Sigmoid colon (tissue), 7 donors: Measurements from ENCODE around the gene GAB4. TPM values are rescaled to one million over a fixed set of nuclear protein-coding genes. Genes with fewer than 3 reads are reported as not detected.
A peak's percentile ranks its signal among the peaks of the same experiment; 100 is the strongest.
"Not testable (repeated sequence)": the region's sequence is repeated elsewhere in the genome, so short reads cannot be mapped to it uniquely, and the experiment has no call there.

Experiments
- DNase-seq: peaks from one replicate; pipeline ENCODE4 v3.0.0-alpha.2; 2019
- H3K27ac ChIP-seq, 4 donors: fragments of 200-600 bp; sonication (generic); one replicate each; pipeline ENCODE4 v1.5.1; 2016 to 2019; ENCODE audit warnings: mild to moderate bottlenecking in 1 of 4
- H3K27me3 ChIP-seq, 3 donors: fragments of 200-600 bp; sonication (generic); one replicate each; pipeline ENCODE4 v1.5.1; 2019; ENCODE audit warnings: mild to moderate bottlenecking in 1 of 3
- H3K36me3 ChIP-seq, 4 donors: fragments of 200-600 bp; sonication (generic); one replicate each; pipeline ENCODE4 v1.5.1; 2016 to 2019
- H3K4me1 ChIP-seq, 4 donors: fragments of 200-600 bp; sonication (generic); one replicate each; pipeline ENCODE4 v1.5.1; 2017 to 2019
- H3K4me3 ChIP-seq, 4 donors: fragments of 200-600 bp; sonication (generic); one replicate each; pipeline ENCODE4 v1.5.1; 2017 to 2019; ENCODE audit warnings: mild to moderate bottlenecking in 2 of 4, moderate library complexity in 1 of 4
- H3K9me3 ChIP-seq, 4 donors: fragments of 200-600 bp in 3 of 4; sonication (generic) in 3 of 4; one replicate each; pipeline versions ENCODE4 v1.5.1 to v1.6.1; 2013 to 2019
- CTCF ChIP-seq, 4 experiments: fragments of 450-650 bp in 3 of 4; fragments of 200-600 bp in 1 of 4; IDR thresholded peaks; one replicate each; pipeline ENCODE4 v1.5.1; 2016 to 2019; ENCODE audit warnings: antibody characterized with exemption in 4 of 4, mild to moderate bottlenecking in 3 of 4, moderate library complexity in 2 of 4
- EP300 ChIP-seq, 4 donors: sonication (generic); formaldehyde crosslinking; IDR thresholded peaks; one replicate each; pipeline ENCODE4 v1.6.1; 2017; ENCODE audit warnings: antibody characterized with exemption in 4 of 4
- POLR2A ChIP-seq, 2 donors: fragments of 450-650 bp; IDR thresholded peaks; one replicate each; pipeline ENCODE4 v1.6.1; 2016; ENCODE audit warnings: antibody characterized with exemption in 2 of 2, mild to moderate bottlenecking in 2 of 2, moderate library complexity in 2 of 2
- POLR2AphosphoS5 ChIP-seq, 4 donors: sonication (generic); formaldehyde crosslinking; IDR thresholded peaks; one replicate each; pipeline ENCODE4 v1.6.1; 2017; ENCODE audit warnings: antibody characterized with exemption in 4 of 4
- WGBS, 2 donors: extraction: QIAGEN DNeasy Blood & Tissue Kit; methylation state at CpG; one replicate each; pipeline ENCODE4 v1.1.7; 2013; 5-methylcytosine and 5-hydroxymethylcytosine counted together
- intact Hi-C: fragments of 100-400 bp; cut with DNase I; formaldehyde crosslinking; loops from one replicate; pipeline ENCODE4 v1.15.1; 2023
- polyA plus RNA-seq, 3 donors: library from polyadenylated mRNA; stranded (reverse); fragments of 200-250 nt; gene quantifications; one replicate each; pipeline ENCODE4 v1.2.3, GENCODE V29; 2013
- total RNA-seq, 4 donors: library from RNA; depleted of rRNA; stranded (reverse); fragments of >200 nt; gene quantifications; one replicate each; pipeline ENCODE4 v1.1.0, GENCODE V29; 2016
- donor health status: healthy with polysubstance abuse.
- donor health status: Bipolar disorder and iron deficiency.
- donor health status: healthy.

The GAB4 gene
- total and polyA plus RNA-seq, 7 donors: 0.04 to 3.2 TPM; not detected in 5

- DNase-seq: no peak
- H3K27me3 ChIP-seq: peaks cover 0 to 31% (median 2%) of the 10 kb centered on the region in 3 donors
- no peaks in the 10 kb centered on the region for H3K4me1 ChIP-seq
Measured at GRCh38 chr22:16922076-16922475, 85.9 kb downstream of the GAB4 start.

GRCh38 chr22:16917144-16918003, 90.6 kb downstream of the GAB4 start:
- DNase-seq: no peak
- no peaks in the 10 kb centered on the region for H3K36me3 ChIP-seq
- 18 to 30% methylated on average over 16 of the region's 16 CpGs for WGBS, 2 donors
- intact Hi-C loops: loop anchor here (2.0 kb wide), 1 partner anchor 141 kb away; no protein-coding TSS in a partner anchor
- H3K9me3 ChIP-seq: no peaks in the 10 kb centered on the region
- H3K27me3 ChIP-seq: peaks cover 0 to 15% (median 2%) of the 10 kb centered on the region in 3 donors
- no peak for TF ChIP-seq POLR2A (IDR thresholded peaks at IDR 0.05)
- TF ChIP-seq CTCF (IDR thresholded peaks at IDR 0.05): peak in 3 of 4 experiments; percentile 8 to 47 (median 35)
- no peak for TF ChIP-seq POLR2AphosphoS5 (IDR thresholded peaks at IDR 0.05)
- no peak for TF ChIP-seq EP300 (IDR thresholded peaks at IDR 0.05)
- H3K4me3 ChIP-seq: no peak overlapping the region
- no peak overlapping the region for H3K27ac ChIP-seq
- no peaks in the 10 kb centered on the region for H3K4me1 ChIP-seq

More at GRCh38 chr22:16922076-16922475, 85.9 kb downstream of the GAB4 start:
- intact Hi-C loops: no loop called here
- Histone ChIP-seq H3K27ac (no peak overlapping the region), H3K4me3 (no peak overlapping the region), H3K9me3 (no peaks in the 10 kb centered on the region), H3K36me3 (no peaks in the 10 kb centered on the region)
- 42 to 43% methylated on average over 2 of the region's 2 CpGs for WGBS, 2 donors
- no peak for TF ChIP-seq EP300 (IDR thresholded peaks at IDR 0.05)
- no peak for TF ChIP-seq CTCF (IDR thresholded peaks at IDR 0.05)
- no peak for TF ChIP-seq POLR2A (IDR thresholded peaks at IDR 0.05)
- no peak for TF ChIP-seq POLR2AphosphoS5 (IDR thresholded peaks at IDR 0.05)

- no peak overlapping the region for H3K27ac ChIP-seq
- peaks cover 0 to 19% (median 2%) of the 10 kb centered on the region in 3 donors for H3K27me3 ChIP-seq
- WGBS, 2 donors: 56 to 66% methylated on average over 2 of the region's 2 CpGs
- DNase-seq: no peak
- H3K9me3 ChIP-seq: no peaks in the 10 kb centered on the region
- H3K4me1 ChIP-seq: no peaks in the 10 kb centered on the region
- no peaks in the 10 kb centered on the region for H3K36me3 ChIP-seq
- TF ChIP-seq POLR2A (IDR thresholded peaks at IDR 0.05) (no peak), CTCF (IDR thresholded peaks at IDR 0.05) (no peak), EP300 (IDR thresholded peaks at IDR 0.05) (no peak), POLR2AphosphoS5 (IDR thresholded peaks at IDR 0.05) (no peak)
- intact Hi-C loops: loop anchor here (2.0 kb wide), 1 partner anchor 143 kb away; no protein-coding TSS in a partner anchor
- no peak overlapping the region for H3K4me3 ChIP-seq
Measured at GRCh38 chr22:16915701-16916100, 92.3 kb downstream of the GAB4 start.

- H3K4me3 ChIP-seq, DNase-seq, H3K27ac ChIP-seq, H3K4me1 ChIP-seq, H3K36me3 ChIP-seq, intact Hi-C loops, H3K9me3 ChIP-seq: not testable (repeated sequence)
- WGBS, 2 donors: 67 to 80% methylated on average over 1 of the region's 1 CpG
- H3K27me3 ChIP-seq: peaks cover 0 to 19% (median under 1%) of the 10 kb centered on the region in 3 donors
Measured at GRCh38 chr22:16914911-16915310, 93.1 kb downstream of the GAB4 start.

GRCh38 chr22:16914006-16914405, 94.0 kb downstream of the GAB4 start:
- H3K36me3 ChIP-seq: no peaks in the 10 kb centered on the region
- H3K4me1 ChIP-seq: no peaks in the 10 kb centered on the region
- no peak for DNase-seq
- H3K27ac ChIP-seq: no peak overlapping the region
- peaks cover 0 to 19% (median 0%) of the 10 kb centered on the region in 3 donors for H3K27me3 ChIP-seq
- H3K4me3 ChIP-seq: no peak overlapping the region
- H3K9me3 ChIP-seq: no peaks in the 10 kb centered on the region
- intact Hi-C loops: no loop called here
- WGBS, 2 donors: 37 to 52% methylated on average over 5 of the region's 5 CpGs
- TF ChIP-seq CTCF (IDR thresholded peaks at IDR 0.05) (no peak), POLR2AphosphoS5 (IDR thresholded peaks at IDR 0.05) (no peak), POLR2A (IDR thresholded peaks at IDR 0.05) (no peak), EP300 (IDR thresholded peaks at IDR 0.05) (no peak)
